WTC11 (cell line): Measurements from ENCODE around the gene ALOXE3. TPM values are rescaled to one million over a fixed set of nuclear protein-coding genes. Genes with fewer than 3 reads are reported as not detected.

Experiments
- ATAC-seq: fragments of 200-7000 bp; cut with Tn5 transposase; 2 replicates; pipeline ENCODE4 v1.10.0; 2021; ENCODE audit warnings: mild to moderate bottlenecking, moderate library complexity
- CTCF ChIA-PET: fragments of 300-600 bp; sonication (Branson Sonifier 250); formaldehyde crosslinking; loops from one replicate; lab custom pipeline; 2021; ENCODE audit warnings: antibody characterized with exemption; lab: Charles Lee
- POLR2A ChIA-PET: fragments of 350-600 bp; sonication (Branson Sonifier 250); formaldehyde crosslinking; loops from one replicate; lab custom pipeline; 2021; ENCODE audit warnings: antibody characterized with exemption; lab: Charles Lee
- DNase-seq: peaks from one replicate; pipeline ENCODE4 v3.0.0; 2021; ENCODE audit warnings: low spot score
- H3K27ac Mint-ChIP-seq: 2 replicates; pipeline ENCODE4 v1.8.0; 2021; ENCODE audit warnings: mixed read lengths
- H3K27me3 Mint-ChIP-seq: 2 replicates; pipeline ENCODE4 v1.8.0; 2021; ENCODE audit warnings: low read depth, mild to moderate bottlenecking, moderate library complexity, mixed read lengths
- H3K36me3 Mint-ChIP-seq: 2 replicates; pipeline ENCODE4 v1.8.0; 2021; ENCODE audit warnings: mixed read lengths
- H3K4me1 Mint-ChIP-seq: 2 replicates; pipeline ENCODE4 v1.8.0; 2022; ENCODE audit warnings: mixed read lengths
- H3K4me3 Mint-ChIP-seq: 2 replicates; pipeline ENCODE4 v1.8.0; 2021; ENCODE audit warnings: mild to moderate bottlenecking, moderate library complexity, mixed read lengths
- H3K9me3 Mint-ChIP-seq: 2 replicates; pipeline ENCODE4 v1.8.0; 2021; ENCODE audit warnings: mixed read lengths
- AFF4 ChIP-seq: sonication (generic); formaldehyde crosslinking; IDR thresholded peaks from 2 replicates; pipeline ENCODE4 v1.8.1; 2023; ENCODE audit warnings: mild to moderate bottlenecking, missing genetic modification reagents, borderline replicate concordance
- CREB1 ChIP-seq: sonication (generic); formaldehyde crosslinking; IDR thresholded peaks from 2 replicates; pipeline ENCODE4 v1.8.0; 2023; ENCODE audit warnings: mild to moderate bottlenecking, missing genetic modification reagents
- CTCF ChIP-seq: fragments of 200-600 bp; IDR thresholded peaks from 2 replicates; pipeline ENCODE4 v1.8.0; 2022; ENCODE audit warnings: antibody characterized with exemption
- E2F1 ChIP-seq: sonication (generic); formaldehyde crosslinking; IDR thresholded peaks from 2 replicates; pipeline ENCODE4 v1.8.0; 2022; ENCODE audit warnings: mild to moderate bottlenecking, missing genetic modification reagents
- FOXK1 ChIP-seq: sonication (generic); formaldehyde crosslinking; IDR thresholded peaks from 2 replicates; pipeline ENCODE4 v1.8.0; 2022; ENCODE audit warnings: mild to moderate bottlenecking, moderate library complexity, missing genetic modification reagents
- FOXP1 ChIP-seq: sonication (generic); formaldehyde crosslinking; IDR thresholded peaks from 2 replicates; pipeline ENCODE4 v1.8.0; 2022; ENCODE audit warnings: missing genetic modification reagents, mild to moderate bottlenecking, moderate library complexity, borderline replicate concordance
- JUN ChIP-seq: sonication (generic); formaldehyde crosslinking; IDR thresholded peaks from 2 replicates; pipeline ENCODE4 v1.8.0; 2023; ENCODE audit warnings: mild to moderate bottlenecking, missing genetic modification reagents
- NR1H2 ChIP-seq: sonication (generic); formaldehyde crosslinking; IDR thresholded peaks from 2 replicates; pipeline ENCODE4 v1.9.0; 2021; ENCODE audit warnings: mild to moderate bottlenecking, moderate library complexity, missing genetic modification reagents
- NR2C2 ChIP-seq: sonication (generic); formaldehyde crosslinking; IDR thresholded peaks from 2 replicates; pipeline ENCODE4 v1.8.0; 2022; ENCODE audit warnings: mild to moderate bottlenecking, missing genetic modification reagents
- PREB ChIP-seq: sonication (generic); formaldehyde crosslinking; IDR thresholded peaks from 2 replicates; pipeline ENCODE4 v1.8.1; 2022; ENCODE audit warnings: mild to moderate bottlenecking, missing genetic modification reagents, moderate library complexity, borderline replicate concordance
- PRRX2 ChIP-seq: fragments of 250-450 bp; sonication (Bioruptor Pico); IDR thresholded peaks from 2 replicates; pipeline ENCODE4 v1.8.0; 2021; ENCODE audit warnings: mild to moderate bottlenecking
- SOX15 ChIP-seq: fragments of 250-450 bp; sonication (Bioruptor Pico); IDR thresholded peaks from 2 replicates; pipeline ENCODE4 v1.9.0; 2021; ENCODE audit warnings: mild to moderate bottlenecking
- SP1 ChIP-seq: sonication (generic); formaldehyde crosslinking; conservative IDR thresholded peaks from 2 replicates; pipeline ENCODE4 v1.8.1; 2022; ENCODE audit warnings: missing genetic modification reagents
- TEAD1 ChIP-seq: sonication (generic); formaldehyde crosslinking; IDR thresholded peaks from 2 replicates; pipeline ENCODE4 v1.8.0; 2022; ENCODE audit warnings: mild to moderate bottlenecking, missing genetic modification reagents
- USF1 ChIP-seq: sonication (generic); formaldehyde crosslinking; IDR thresholded peaks from 2 replicates; pipeline ENCODE4 v1.8.0; 2022; ENCODE audit warnings: mild to moderate bottlenecking, missing genetic modification reagents
- ZNF396 ChIP-seq: fragments of 250-450 bp; sonication (Bioruptor Pico); IDR thresholded peaks from 2 replicates; pipeline ENCODE4 v1.8.0; 2021; ENCODE audit warnings: mild to moderate bottlenecking, moderate library complexity, borderline replicate concordance
- ZNF423 ChIP-seq: fragments of 250-450 bp; sonication (Bioruptor Pico); IDR thresholded peaks from 2 replicates; pipeline ENCODE4 v2.1.2; 2022; ENCODE audit warnings: mild to moderate bottlenecking, moderate library complexity
- total RNA-seq: library from RNA; stranded (reverse); gene quantifications from 3 replicates; pipeline ENCODE4 v1.2.3, GENCODE V29; 2021
- TF ChIP-seq, protein P1 (sequence below): sonication (generic); formaldehyde crosslinking; IDR thresholded peaks from 2 replicates; pipeline ENCODE4 v1.8.0; 2023; ENCODE audit warnings: mild to moderate bottlenecking, missing genetic modification reagents
- TF ChIP-seq, protein P2 (sequence below): sonication (generic); formaldehyde crosslinking; IDR thresholded peaks from 2 replicates; pipeline ENCODE4 v1.8.0; 2022; ENCODE audit warnings: mild to moderate bottlenecking, missing genetic modification reagents
- TF ChIP-seq, protein P3 (sequence below): sonication (generic); formaldehyde crosslinking; IDR thresholded peaks from 2 replicates; pipeline ENCODE4 v1.8.1; 2023; ENCODE audit warnings: mild to moderate bottlenecking, missing genetic modification reagents, moderate library complexity
- TF ChIP-seq, protein P4 (sequence below): sonication (generic); formaldehyde crosslinking; IDR thresholded peaks from 2 replicates; pipeline ENCODE4 v1.8.0; 2022; ENCODE audit warnings: mild to moderate bottlenecking, missing genetic modification reagents

Gene ALOXE3
- total RNA-seq, 1 experiment from 2014 or later, result 0.81 TPM

GRCh38 chr17:8072729-8073461 lies 45.4 kb downstream of the ALOXE3 start:
- Mint-ChIP-seq H3K4me3 (peak overlapping the region; percentile 76), H3K4me1 (peaks cover 23% of the 10 kb centered on the region), H3K27me3 (peaks cover 98% of the 10 kb centered on the region), H3K36me3 (no peaks in the 10 kb centered on the region), H3K9me3 (no peaks in the 10 kb centered on the region), H3K27ac (no peak overlapping the region)
- DNase-seq (peak; percentile 42), ATAC-seq (peak; percentile 14; the same call in 1 of the 2 replicates)
- ChIA-PET CTCF (interaction anchor here (0.6 to 13.0 kb wide), 69 partner anchors 7 to 1231 kb away, joined by 3 to 380 read pairs (median 5); partner anchors contain the start of genes ALOX12B, ALOXE3, BORCS6 and CNTROB), POLR2A (interaction anchor here (0.9 to 1.8 kb wide), 3 partner anchors 10 to 100 kb away, joined by 3 to 4 read pairs (median 3); no protein-coding TSS in a partner anchor)
- TF ChIP-seq SOX15 (CRISPR knock-in tag) (no peak), NR2C2 (CRISPR knock-in tag) (peak; percentile 44; the same call in 1 of the 2 replicates), ZNF396 (no peak), NR1H2 (no peak), ZNF423 (CRISPR knock-in tag) (no peak), FOXK1 (CRISPR knock-in tag) (no peak), PREB (CRISPR knock-in tag) (no peak), JUN (CRISPR knock-in tag) (no peak), AFF4 (no peak), CTCF (no peak), TEAD1 (CRISPR knock-in tag) (peak; percentile 15; the same call in 1 of the 2 replicates), SP1 (CRISPR knock-in tag) (no peak), E2F1 (CRISPR knock-in tag) (peak; percentile 71; the same call in 1 of the 2 replicates), CREB1 (CRISPR knock-in tag) (peak; percentile 68; the same call in 1 of the 2 replicates), FOXP1 (CRISPR knock-in tag) (peak; percentile 78; the same call in 1 of the 2 replicates), USF1 (CRISPR knock-in tag) (peak; percentile 59; the same call in 1 of the 2 replicates), PRRX2 (CRISPR knock-in tag) (no peak)
- TF ChIP-seq, protein P1, sequence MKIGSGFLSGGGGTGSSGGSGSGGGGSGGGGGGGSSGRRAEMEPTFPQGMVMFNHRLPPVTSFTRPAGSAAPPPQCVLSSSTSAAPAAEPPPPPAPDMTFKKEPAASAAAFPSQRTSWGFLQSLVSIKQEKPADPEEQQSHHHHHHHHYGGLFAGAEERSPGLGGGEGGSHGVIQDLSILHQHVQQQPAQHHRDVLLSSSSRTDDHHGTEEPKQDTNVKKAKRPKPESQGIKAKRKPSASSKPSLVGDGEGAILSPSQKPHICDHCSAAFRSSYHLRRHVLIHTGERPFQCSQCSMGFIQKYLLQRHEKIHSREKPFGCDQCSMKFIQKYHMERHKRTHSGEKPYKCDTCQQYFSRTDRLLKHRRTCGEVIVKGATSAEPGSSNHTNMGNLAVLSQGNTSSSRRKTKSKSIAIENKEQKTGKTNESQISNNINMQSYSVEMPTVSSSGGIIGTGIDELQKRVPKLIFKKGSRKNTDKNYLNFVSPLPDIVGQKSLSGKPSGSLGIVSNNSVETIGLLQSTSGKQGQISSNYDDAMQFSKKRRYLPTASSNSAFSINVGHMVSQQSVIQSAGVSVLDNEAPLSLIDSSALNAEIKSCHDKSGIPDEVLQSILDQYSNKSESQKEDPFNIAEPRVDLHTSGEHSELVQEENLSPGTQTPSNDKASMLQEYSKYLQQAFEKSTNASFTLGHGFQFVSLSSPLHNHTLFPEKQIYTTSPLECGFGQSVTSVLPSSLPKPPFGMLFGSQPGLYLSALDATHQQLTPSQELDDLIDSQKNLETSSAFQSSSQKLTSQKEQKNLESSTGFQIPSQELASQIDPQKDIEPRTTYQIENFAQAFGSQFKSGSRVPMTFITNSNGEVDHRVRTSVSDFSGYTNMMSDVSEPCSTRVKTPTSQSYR (CRISPR knock-in tag), result peak; percentile 77
- TF ChIP-seq, protein P2, sequence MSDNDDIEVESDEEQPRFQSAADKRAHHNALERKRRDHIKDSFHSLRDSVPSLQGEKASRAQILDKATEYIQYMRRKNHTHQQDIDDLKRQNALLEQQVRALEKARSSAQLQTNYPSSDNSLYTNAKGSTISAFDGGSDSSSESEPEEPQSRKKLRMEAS (CRISPR knock-in tag), result peak; percentile 85
- TF ChIP-seq, protein P3, sequence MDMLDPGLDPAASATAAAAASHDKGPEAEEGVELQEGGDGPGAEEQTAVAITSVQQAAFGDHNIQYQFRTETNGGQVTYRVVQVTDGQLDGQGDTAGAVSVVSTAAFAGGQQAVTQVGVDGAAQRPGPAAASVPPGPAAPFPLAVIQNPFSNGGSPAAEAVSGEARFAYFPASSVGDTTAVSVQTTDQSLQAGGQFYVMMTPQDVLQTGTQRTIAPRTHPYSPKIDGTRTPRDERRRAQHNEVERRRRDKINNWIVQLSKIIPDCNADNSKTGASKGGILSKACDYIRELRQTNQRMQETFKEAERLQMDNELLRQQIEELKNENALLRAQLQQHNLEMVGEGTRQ (CRISPR knock-in tag), result peak; percentile 40; the same call in 1 of the 2 replicates
- TF ChIP-seq, protein P4, sequence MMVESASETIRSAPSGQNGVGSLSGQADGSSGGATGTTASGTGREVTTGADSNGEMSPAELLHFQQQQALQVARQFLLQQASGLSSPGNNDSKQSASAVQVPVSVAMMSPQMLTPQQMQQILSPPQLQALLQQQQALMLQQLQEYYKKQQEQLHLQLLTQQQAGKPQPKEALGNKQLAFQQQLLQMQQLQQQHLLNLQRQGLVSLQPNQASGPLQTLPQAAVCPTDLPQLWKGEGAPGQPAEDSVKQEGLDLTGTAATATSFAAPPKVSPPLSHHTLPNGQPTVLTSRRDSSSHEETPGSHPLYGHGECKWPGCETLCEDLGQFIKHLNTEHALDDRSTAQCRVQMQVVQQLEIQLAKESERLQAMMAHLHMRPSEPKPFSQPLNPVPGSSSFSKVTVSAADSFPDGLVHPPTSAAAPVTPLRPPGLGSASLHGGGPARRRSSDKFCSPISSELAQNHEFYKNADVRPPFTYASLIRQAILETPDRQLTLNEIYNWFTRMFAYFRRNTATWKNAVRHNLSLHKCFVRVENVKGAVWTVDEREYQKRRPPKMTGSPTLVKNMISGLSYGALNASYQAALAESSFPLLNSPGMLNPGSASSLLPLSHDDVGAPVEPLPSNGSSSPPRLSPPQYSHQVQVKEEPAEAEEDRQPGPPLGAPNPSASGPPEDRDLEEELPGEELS (CRISPR knock-in tag), result no peak
